B cell (primary cell): ENCODE results near the gene COLEC12.

Experiments
- EZH2 ChIP-seq: IDR thresholded peaks from 2 replicates; pipeline ENCODE4 v1.6.1; 2012; ENCODE audit warnings: borderline replicate concordance, low read depth, mild to moderate bottlenecking, moderate library complexity, low read length; ENCODE audit not compliant: insufficient read depth, poor library complexity, severe bottlenecking
- TF ChIP-seq, protein P1 (sequence below): fragments of 200-600 bp; IDR thresholded peaks from one replicate; pipeline ENCODE4 v1.8.0; 2022; ENCODE audit warnings: antibody characterized with exemption, mild to moderate bottlenecking

DNA sequence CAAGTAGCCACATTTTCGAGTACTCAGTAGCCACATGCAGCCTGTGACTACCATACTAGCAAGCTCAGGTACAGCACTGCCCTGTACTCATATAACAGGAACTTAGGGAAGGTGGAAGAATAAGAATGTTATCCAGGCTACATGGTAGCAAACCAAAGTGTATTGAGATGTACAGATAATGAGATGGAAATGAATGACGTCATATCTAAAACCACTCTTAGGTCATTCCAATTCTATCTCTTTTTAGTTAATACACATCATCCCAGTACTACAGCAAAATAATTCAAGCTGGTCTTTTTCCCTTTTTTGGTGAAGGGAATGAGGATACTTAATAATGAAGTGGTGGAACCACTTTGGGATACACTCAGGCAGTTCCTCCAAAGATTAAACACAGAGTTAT lies 38.7 kb downstream of the COLEC12 start:
- no peak for TF ChIP-seq EZH2
- TF ChIP-seq, protein P1, sequence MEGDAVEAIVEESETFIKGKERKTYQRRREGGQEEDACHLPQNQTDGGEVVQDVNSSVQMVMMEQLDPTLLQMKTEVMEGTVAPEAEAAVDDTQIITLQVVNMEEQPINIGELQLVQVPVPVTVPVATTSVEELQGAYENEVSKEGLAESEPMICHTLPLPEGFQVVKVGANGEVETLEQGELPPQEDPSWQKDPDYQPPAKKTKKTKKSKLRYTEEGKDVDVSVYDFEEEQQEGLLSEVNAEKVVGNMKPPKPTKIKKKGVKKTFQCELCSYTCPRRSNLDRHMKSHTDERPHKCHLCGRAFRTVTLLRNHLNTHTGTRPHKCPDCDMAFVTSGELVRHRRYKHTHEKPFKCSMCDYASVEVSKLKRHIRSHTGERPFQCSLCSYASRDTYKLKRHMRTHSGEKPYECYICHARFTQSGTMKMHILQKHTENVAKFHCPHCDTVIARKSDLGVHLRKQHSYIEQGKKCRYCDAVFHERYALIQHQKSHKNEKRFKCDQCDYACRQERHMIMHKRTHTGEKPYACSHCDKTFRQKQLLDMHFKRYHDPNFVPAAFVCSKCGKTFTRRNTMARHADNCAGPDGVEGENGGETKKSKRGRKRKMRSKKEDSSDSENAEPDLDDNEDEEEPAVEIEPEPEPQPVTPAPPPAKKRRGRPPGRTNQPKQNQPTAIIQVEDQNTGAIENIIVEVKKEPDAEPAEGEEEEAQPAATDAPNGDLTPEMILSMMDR = no peak
